Colonic mucosa (tissue), 4 donors: ENCODE results near the gene PLA2G4B. TPM values are rescaled to one million over a fixed set of nuclear protein-coding genes. Genes with fewer than 3 reads are reported as not detected.

Experiments used
- DNase-seq: peaks from one replicate; pipeline ENCODE4 v3.0.0-alpha.2; 2020
- H3K27ac ChIP-seq: fragments of 200-600 bp; one replicate; pipeline ENCODE4 v1.8.0; 2021
- H3K27me3 ChIP-seq: fragments of 200-600 bp; one replicate; pipeline ENCODE4 v1.8.0; 2021
- H3K36me3 ChIP-seq: fragments of 200-600 bp; one replicate; pipeline ENCODE4 v1.8.0; 2021
- H3K4me1 ChIP-seq: fragments of 200-600 bp; one replicate; pipeline ENCODE4 v1.8.0; 2021; ENCODE audit warnings: mild to moderate bottlenecking
- H3K4me3 ChIP-seq: fragments of 200-600 bp; one replicate; pipeline ENCODE4 v1.8.0; 2021
- H3K9ac ChIP-seq, 2 donors: one replicate each; pipeline ENCODE4 v1.7.0; 2013; ENCODE audit warnings: control low read depth in 2 of 2, low read depth in 2 of 2, low read length in 2 of 2
- H3K9me3 ChIP-seq: fragments of 200-600 bp; one replicate; pipeline ENCODE4 v1.8.0; 2021
- CTCF ChIP-seq: fragments of 200-600 bp; IDR thresholded peaks from one replicate; pipeline ENCODE4 v1.8.0; 2022; ENCODE audit warnings: antibody characterized with exemption, mild to moderate bottlenecking
- intact Hi-C: fragments of 100-400 bp; cut with DNase I; formaldehyde crosslinking; loops from one replicate; pipeline ENCODE4 v1.14.1; 2022
- total RNA-seq, 2 donors: library from RNA; stranded (reverse); fragmentation: NEBNext Ultra II Directional in 1 of 2; extraction: Animal tissue kit (Norgen Biotek cat#: 25700) in 1 of 2; gene quantifications; one replicate each; pipeline ENCODE4 v1.2.1, GENCODE V29; 2021
- donor health status: healthy.
- donor health status: DM: no; HTN: no; CAD: no.
- donor health status: DM: no; HTN: no; CAD: no.

PLA2G4B gene
- total RNA-seq, 2 donors from 2014 or later: 2.2 to 6.2 TPM

DNA sequence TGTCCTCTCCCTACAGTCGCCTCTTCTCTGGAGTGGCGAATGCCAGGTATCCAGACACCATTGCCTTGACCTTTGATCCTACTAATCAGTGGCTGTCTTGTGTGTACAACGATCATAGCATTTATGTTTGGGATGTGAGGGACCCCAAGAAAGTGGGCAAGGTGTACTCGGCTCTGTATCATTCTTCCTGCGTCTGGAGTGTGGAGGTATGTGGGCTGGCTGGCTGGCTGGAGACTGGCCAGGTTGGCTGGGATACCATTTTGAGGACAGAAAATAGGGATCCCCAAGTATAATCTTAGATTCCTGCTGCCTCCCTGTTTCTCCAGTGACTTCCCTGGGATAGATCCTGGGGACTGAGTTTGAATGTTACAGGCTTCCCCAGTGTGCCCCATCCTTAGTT, 24.1 kb upstream of the PLA2G4B start:
- H3K4me1 ChIP-seq: no peaks in the 10 kb centered on the region
- H3K36me3 ChIP-seq: no peaks in the 10 kb centered on the region
- intact Hi-C loops: loop anchor here (5.0 kb wide), 2 partner anchors 42 to 212 kb away; partner anchors contain the start of gene MAPKBP1
- no peaks in the 10 kb centered on the region for H3K27me3 ChIP-seq
- H3K27ac ChIP-seq: no peak overlapping the region
- H3K9ac ChIP-seq: no peak overlapping the region
- no peak overlapping the region for H3K4me3 ChIP-seq
- H3K9me3 ChIP-seq: no peaks in the 10 kb centered on the region
- no peak for TF ChIP-seq CTCF
- DNase-seq: no peak

GRCh38 chr15:41816788-41817187, 21.9 kb upstream of the PLA2G4B start:
- no peak for DNase-seq
- Histone ChIP-seq H3K9ac (no peak overlapping the region), H3K36me3 (no peaks in the 10 kb centered on the region), H3K27ac (no peak overlapping the region), H3K4me3 (no peak overlapping the region), H3K27me3 (no peaks in the 10 kb centered on the region), H3K9me3 (no peaks in the 10 kb centered on the region), H3K4me1 (no peaks in the 10 kb centered on the region)
- intact Hi-C loops: no loop called here
- no peak for TF ChIP-seq CTCF

GRCh38 chr15:41817327-41817726, 21.3 kb upstream of the PLA2G4B start:
- TF ChIP-seq CTCF: no peak
- Histone ChIP-seq H3K36me3 (no peaks in the 10 kb centered on the region), H3K27me3 (no peaks in the 10 kb centered on the region), H3K4me1 (no peaks in the 10 kb centered on the region), H3K9me3 (no peaks in the 10 kb centered on the region), H3K27ac (no peak overlapping the region), H3K4me3 (no peak overlapping the region), H3K9ac (no peak overlapping the region)
- no peak for DNase-seq
- intact Hi-C loops: no loop called here

GRCh38 chr15:41817781-41818180, 20.9 kb upstream of the PLA2G4B start:
- Histone ChIP-seq H3K36me3 (no peaks in the 10 kb centered on the region), H3K9me3 (no peaks in the 10 kb centered on the region), H3K27me3 (no peaks in the 10 kb centered on the region), H3K4me1 (no peaks in the 10 kb centered on the region), H3K27ac (no peak overlapping the region), H3K9ac (no peak overlapping the region), H3K4me3 (no peak overlapping the region)
- intact Hi-C loops: no loop called here
- no peak for DNase-seq
- no peak for TF ChIP-seq CTCF

DNA sequence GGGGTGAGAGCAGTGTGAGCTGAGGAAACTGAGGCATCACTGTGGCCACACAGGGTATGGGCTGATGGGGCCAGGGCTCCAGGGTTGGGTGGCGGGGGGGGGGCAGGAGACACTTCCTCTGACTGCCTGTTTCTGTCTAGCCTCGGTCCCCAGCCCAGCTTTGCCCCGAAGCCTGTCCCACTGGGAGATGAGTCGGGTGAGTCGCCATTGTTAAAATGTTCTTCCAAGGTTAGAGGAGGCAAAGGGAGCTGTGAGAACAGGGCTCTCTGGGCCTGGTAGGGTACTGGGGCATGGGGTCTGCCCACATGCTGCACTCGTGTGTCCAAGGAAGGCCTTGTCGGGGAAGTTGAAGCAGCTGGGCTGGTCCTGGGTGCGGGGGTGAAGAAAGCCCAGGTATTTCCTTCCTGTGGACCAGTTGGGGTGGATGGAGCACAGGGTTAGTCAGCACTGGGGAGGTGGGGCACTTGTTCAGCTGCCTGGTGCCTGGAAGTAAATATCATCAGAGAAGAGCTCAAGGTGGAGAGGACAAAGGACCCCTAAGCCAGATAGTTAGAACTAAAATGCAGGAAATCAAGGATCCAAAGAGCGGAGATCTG, 19.1 kb upstream of the PLA2G4B start:
- DNase-seq: no peak
- H3K36me3 ChIP-seq: no peaks in the 10 kb centered on the region
- intact Hi-C loops: no loop called here

More for the DNA sequence above, 19.1 kb upstream of the PLA2G4B start:
- Histone ChIP-seq H3K9me3 (no peaks in the 10 kb centered on the region), H3K27ac (no peak overlapping the region), H3K4me3 (no peak overlapping the region), H3K27me3 (no peaks in the 10 kb centered on the region), H3K9ac (no peak overlapping the region), H3K4me1 (no peaks in the 10 kb centered on the region)
- TF ChIP-seq CTCF: no peak
